GM19351 (cell line): ENCODE results near the gene SCGB1D2.

Source experiments
- ATAC-seq: cut with Tn5 transposase; IDR thresholded peaks from one replicate; pipeline ENCODE4 v1.9.1; 2021; ENCODE audit warnings: mild to moderate bottlenecking, moderate library complexity; ENCODE audit not compliant: unreplicated experiment

Gene SCGB1D2

DNA sequence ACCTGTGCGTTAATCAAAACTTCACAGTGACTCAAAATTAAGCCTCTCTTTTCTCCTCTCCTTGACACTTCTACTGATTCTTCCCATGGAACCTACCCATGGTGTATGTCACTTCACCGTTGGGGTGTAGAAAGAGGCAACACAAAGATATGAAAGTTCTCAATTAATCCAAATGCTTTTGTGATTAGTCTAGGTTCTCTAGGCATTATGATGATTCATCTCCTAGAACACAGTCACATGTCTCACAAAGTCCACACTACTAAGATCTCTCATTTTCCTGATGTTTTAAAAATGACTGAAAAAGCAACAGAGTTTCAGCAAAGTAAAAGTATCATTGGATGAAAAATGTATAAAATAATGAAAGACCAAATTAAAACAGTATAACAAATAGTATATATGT is 14.2 kb downstream of the SCGB1D2 start:
- ATAC-seq, result no peak

DNA sequence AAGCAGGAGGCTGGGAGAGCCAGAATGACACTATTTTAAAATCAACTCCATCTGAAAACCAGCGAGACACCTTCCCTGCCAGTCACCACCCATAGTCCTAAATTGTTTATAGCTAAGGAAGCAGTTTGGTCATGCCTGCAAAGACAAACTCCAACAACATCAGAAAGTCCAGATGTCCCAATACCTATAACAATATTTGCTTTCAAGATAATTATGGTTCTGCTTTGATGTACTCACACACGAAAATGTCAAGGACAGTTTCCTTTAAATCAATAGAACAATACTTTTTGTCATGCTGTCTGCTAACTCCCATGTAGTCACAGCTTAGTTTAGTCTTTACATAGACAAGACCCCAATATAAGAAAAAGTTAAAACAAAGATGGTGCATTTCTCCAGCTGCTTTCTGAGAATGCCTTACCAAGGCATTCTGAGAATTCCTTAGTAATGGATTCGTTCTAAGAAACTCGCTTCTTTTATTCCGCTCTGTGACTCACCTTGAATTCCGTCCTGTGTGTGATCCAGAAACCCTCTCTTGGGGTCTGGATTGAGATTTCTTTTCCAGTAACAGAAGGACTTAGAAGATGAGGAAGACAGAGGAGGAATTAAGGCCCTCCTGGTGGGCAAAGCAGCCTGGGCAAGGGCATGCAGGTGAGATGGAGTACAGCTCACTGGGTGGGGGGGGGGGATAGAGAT is 18.4 kb downstream of the SCGB1D2 start:
- ATAC-seq, result no peak

DNA sequence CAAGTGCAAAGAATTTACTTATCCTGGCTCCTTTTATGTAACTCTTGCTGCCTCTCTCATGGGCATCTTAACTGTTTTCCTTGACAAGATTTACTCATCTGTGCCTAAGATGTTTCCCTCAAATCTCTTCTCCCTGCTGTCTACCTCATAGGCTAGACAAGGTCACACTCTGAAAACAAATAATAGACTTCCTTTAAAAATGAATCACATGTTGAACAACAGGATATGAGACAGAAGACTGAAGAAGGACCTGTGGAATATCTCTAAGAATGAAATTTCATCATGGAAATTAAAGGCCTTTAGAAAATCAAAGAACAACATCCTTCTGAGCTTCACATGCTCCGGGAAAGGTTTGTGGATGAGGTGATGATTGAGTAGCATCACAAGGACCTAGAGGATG is 22.0 kb downstream of the SCGB1D2 start:
- ATAC-seq, result no peak

DNA sequence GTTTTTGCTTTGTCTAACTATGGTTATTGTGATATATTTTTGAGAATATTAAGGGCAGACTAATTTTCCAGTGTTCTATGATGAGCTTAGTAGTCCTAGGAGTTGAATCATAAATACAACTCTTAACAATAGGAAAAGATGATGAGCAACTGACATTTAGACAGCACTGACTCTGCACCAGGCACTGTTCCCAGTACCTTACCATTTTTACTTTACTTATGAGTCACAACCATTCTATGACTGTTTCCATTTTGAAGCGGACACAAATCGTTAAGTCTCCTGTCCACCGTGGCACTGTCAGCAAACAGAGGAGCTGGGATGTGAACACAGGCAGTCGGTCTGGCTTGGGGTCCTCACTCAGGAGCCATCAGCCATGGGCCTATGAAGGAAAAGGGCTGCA is 24.5 kb downstream of the SCGB1D2 start:
- ATAC-seq, result no peak

DNA sequence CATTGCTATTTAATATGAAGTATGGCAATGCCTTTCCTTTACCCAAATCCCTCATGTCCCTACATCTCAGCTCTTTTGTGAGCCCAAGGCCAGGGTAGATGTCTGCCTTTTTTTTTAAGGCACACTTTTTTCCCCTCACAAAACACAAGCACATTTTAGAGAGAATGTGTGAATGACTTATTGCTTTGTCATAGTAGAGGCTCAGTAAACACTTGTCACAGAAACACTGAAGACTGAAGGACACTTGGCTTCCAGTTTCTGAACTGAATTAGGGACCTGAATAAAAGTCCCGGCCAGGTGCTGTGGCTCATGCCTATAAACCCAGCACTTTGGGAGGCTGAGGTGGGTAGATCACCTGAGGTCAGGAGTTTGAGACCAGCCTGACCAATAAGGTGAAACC is 25.0 kb downstream of the SCGB1D2 start:
- ATAC-seq, result no peak

DNA sequence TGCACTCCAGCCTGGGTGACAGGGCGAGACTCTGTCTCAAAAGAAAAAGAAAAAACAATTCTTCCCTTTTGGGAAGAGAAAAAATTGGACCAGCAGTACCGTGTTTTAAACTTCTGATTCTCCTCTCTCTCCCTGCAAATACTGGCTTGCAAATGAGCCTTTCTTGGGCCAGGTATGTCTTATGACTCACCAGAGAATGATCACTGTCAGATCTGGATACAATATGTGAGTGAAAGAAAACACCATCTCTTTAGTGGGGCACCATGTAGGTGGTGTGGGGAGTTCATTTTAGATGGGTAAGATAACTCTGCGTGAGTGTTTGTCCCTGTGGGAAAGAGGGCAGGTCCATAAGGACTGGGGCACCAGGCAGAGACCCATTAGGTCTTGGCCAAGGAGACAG is 25.5 kb downstream of the SCGB1D2 start:
- no peak for ATAC-seq

DNA sequence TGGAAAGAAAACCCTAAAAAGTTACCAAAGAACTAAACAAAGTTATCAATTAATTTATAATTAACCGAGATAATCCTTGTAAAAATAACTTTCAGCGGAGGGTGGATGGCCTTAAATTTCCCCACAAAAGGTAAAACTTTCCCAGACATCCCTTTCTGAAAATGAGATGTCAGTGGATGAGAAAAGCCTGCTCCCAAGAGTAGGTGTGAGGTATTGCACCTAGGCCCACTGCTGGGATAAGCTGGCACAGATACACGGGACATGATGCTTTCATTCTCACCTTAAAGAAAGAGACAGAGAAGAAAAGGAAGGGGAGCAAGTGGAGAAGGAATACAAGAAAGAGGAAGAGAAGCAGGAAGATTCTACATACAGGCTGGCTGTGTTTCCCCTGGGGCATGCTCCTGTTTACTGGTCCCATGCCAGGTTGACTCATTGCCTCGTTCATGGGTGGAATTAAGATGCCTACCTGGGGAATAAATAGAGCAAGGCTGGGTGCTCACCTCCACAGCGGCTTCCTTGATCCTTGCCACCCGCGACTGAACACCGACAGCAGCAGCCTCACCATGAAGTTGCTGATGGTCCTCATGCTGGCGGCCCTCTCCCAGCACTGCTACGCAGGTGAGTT is 27.7 kb downstream of the SCGB1D2 start, which contains the start of gene SCGB2A2:
SCGB2A2 (plus strand) TSS at position 505 of the 625 bp plus-strand sequence; CDS start at position 564, 59 bp downstream.
- ATAC-seq, result no peak

DNA sequence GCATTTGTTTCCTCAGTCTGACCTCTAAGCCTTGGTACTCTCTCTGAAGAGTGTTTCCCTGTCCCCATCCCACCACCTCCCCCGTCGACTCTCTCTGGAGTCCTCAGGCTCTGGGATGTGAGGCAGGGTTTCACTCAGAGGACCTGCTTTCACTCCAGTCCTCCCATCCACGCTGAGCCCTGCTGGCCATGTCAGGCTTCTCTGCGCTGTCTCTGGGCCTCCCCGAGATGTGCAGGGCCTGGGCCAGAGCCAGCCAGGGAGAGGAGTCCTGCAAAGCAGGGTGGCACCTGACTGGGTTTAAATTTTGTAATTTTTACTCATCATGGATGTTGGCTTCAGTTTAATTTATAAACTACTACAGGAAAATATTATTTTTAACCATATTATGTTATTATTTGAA is 31.2 kb downstream of the SCGB1D2 start:
- no peak for ATAC-seq

DNA sequence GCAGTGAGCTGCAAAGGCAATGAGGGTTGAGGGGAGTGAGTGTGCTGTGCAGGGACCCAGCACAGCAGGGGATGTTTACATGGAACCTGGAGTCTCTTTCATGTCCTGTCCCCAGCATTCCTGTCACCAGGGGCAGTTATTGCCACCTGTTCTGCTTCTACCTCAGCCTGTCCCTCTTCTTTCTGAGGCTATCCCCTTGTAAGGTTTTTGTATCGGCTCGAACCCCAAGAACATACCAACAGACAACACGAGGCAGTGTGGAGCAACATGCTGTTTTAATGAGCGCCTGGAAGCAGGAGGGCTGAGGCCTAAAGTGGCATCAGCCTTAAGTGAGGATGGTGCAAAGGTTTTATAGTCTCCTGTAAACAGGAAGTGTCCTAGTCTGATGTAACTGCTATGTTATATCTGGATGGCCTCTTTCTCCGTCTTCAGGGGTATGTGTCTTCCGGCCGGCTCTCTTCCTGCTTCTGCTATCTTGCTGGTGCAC is 31.8 kb downstream of the SCGB1D2 start:
- ATAC-seq, result no peak

DNA sequence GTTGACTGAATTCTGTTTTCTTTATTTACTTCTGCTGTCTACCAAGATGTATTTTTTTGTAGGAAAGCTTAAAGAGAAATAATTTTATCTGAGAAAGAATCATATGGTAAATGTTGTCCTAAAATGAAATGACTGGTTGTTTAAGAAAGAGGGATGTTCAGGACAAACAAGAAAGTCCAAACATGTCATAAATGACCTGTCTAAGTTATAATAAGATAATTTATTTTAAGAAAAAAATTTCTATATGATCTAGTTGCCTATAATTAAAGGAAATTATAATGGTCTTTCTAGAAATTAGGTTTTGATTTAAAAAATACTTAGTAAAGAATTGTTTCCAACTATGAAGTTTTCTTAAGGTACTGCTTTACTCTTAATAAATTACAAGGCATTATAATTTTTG is 38.4 kb downstream of the SCGB1D2 start:
- ATAC-seq, result no peak
